ENCODE data around the gene AK4.

AK4 gene

GRCh38 chr1:65208563-65208973, 60.6 kb downstream of the AK4 start:
- no peak for TF ChIP-seq SIN3A (IDR thresholded peaks at IDR 0.05; ENCODE audit: borderline replicate concordance, insufficient read depth, low read length)
- no peak for TF ChIP-seq POLR2AphosphoS5 (IDR thresholded peaks at IDR 0.05; ENCODE audit: low read depth, low read length)

GRCh38 chr1:65209005-65209885, 61.2 kb downstream of the AK4 start:
- TF ChIP-seq FOXP2 (optimal IDR thresholded peaks at IDR 0.05; ENCODE audit: borderline replicate concordance, extremely low read depth, extremely low read length, insufficient read depth) (no peak), POLR2AphosphoS5 (IDR thresholded peaks at IDR 0.05; ENCODE audit: low read depth, low read length) (no peak), TAF1 (IDR thresholded peaks at IDR 0.05; ENCODE audit: borderline replicate concordance, insufficient read depth, low read length) (no peak), SIN3A (IDR thresholded peaks at IDR 0.05; ENCODE audit: borderline replicate concordance, insufficient read depth, low read length) (no peak), REST (IDR thresholded peaks at IDR 0.05; ENCODE audit: insufficient read depth in 1 of 2, low read depth in 2 of 2, low read length in 2 of 2) (no peak)

- TF ChIP-seq REST (IDR thresholded peaks at IDR 0.05; ENCODE audit: insufficient read depth in 1 of 2, low read depth in 2 of 2, low read length in 2 of 2) (no peak), POLR2AphosphoS5 (IDR thresholded peaks at IDR 0.05; ENCODE audit: low read depth, low read length) (no peak), FOXP2 (optimal IDR thresholded peaks at IDR 0.05; ENCODE audit: borderline replicate concordance, extremely low read depth, extremely low read length, insufficient read depth) (no peak), TAF1 (IDR thresholded peaks at IDR 0.05; ENCODE audit: borderline replicate concordance, insufficient read depth, low read length) (no peak), SIN3A (IDR thresholded peaks at IDR 0.05; ENCODE audit: borderline replicate concordance, insufficient read depth, low read length) (no peak)
These were observed 62.3 kb downstream of the AK4 start for GRCh38 chr1:65210325-65210724.

- no peak for TF ChIP-seq SIN3A (IDR thresholded peaks at IDR 0.05; ENCODE audit: borderline replicate concordance, insufficient read depth, low read length)
- no peak for TF ChIP-seq FOXP2 (optimal IDR thresholded peaks at IDR 0.05; ENCODE audit: borderline replicate concordance, extremely low read depth, extremely low read length, insufficient read depth)
- no peak for TF ChIP-seq POLR2AphosphoS5 (IDR thresholded peaks at IDR 0.05; ENCODE audit: low read depth, low read length)
- no peak for TF ChIP-seq TAF1 (IDR thresholded peaks at IDR 0.05; ENCODE audit: borderline replicate concordance, insufficient read depth, low read length)
- no peak for TF ChIP-seq REST (IDR thresholded peaks at IDR 0.05; ENCODE audit: insufficient read depth in 1 of 2, low read depth in 2 of 2, low read length in 2 of 2)
These were observed 63.3 kb downstream of the AK4 start for GRCh38 chr1:65211331-65211730.

GRCh38 chr1:65213271-65214023, 65.4 kb downstream of the AK4 start:
- no peak for TF ChIP-seq REST (IDR thresholded peaks at IDR 0.05; ENCODE audit: insufficient read depth in 1 of 2, low read depth in 2 of 2, low read length in 2 of 2)
- no peak for TF ChIP-seq FOXP2 (optimal IDR thresholded peaks at IDR 0.05; ENCODE audit: borderline replicate concordance, extremely low read depth, extremely low read length, insufficient read depth)
- TF ChIP-seq SIN3A (IDR thresholded peaks at IDR 0.05; ENCODE audit: borderline replicate concordance, insufficient read depth, low read length), result no peak
- TF ChIP-seq TAF1 (IDR thresholded peaks at IDR 0.05; ENCODE audit: borderline replicate concordance, insufficient read depth, low read length), result no peak
- TF ChIP-seq POLR2AphosphoS5 (IDR thresholded peaks at IDR 0.05; ENCODE audit: low read depth, low read length), result no peak

Measured in PFSK-1 (cell line).